ENCODE measurements around the gene TAX1BP3. TPM values are rescaled to one million over a fixed set of nuclear protein-coding genes. Genes with fewer than 3 reads are reported as not detected.
A peak's percentile ranks its signal among the peaks of the same experiment; 100 is the strongest.

The TAX1BP3 gene
- total and polyA plus RNA-seq, 9 of the 15 experiments (the other 6 are each of a cell fraction or from before 2014, with no cell fraction given): 0.99 to 14.5 (median 6.2) TPM

DNA sequence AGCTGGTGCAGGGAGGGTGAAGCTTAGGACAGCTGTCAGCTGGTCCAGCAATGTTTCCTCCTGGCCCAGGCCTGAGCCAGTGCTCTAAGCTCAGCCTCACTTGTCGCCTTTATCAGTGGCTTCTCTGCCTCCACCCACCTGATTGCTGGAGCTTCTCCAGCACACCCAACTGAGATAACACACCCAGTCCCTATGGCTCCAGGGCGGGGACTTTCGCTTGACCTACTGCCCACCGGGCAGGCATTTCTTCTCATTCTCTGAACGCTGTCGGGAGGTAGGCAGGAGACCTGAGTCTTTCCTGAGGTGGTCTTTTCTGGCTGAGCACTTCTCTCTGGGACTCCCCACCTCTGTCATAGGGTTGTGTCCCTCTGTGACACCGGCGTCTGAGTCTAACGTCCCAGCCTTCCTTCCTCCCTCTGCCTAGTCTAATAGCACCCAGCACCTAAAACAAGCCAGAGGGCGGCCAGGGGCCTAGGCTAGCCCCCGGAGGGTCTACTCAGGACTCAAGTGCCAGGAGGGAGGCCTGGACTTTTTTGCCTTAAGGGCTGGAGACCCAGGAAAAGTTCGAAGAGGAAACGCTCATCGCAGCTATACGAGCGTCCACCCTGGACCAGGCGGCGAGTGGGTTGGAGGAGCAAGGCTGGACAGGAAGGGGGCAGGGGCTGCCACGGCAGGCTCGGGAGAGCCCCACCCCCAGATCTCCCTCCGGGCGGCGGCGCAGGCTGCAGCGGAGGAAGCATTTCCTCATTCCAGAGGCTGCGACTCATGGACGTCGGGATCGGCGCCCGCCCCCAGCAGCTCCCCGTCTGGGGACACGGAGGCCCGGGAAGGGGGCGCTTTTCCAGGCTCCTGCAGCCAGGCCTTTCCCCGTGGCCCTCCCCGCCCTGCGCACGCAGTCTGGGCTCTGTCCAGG is 756 bp downstream of the TAX1BP3 start (continued):
- TF ChIP-seq, protein P1, sequence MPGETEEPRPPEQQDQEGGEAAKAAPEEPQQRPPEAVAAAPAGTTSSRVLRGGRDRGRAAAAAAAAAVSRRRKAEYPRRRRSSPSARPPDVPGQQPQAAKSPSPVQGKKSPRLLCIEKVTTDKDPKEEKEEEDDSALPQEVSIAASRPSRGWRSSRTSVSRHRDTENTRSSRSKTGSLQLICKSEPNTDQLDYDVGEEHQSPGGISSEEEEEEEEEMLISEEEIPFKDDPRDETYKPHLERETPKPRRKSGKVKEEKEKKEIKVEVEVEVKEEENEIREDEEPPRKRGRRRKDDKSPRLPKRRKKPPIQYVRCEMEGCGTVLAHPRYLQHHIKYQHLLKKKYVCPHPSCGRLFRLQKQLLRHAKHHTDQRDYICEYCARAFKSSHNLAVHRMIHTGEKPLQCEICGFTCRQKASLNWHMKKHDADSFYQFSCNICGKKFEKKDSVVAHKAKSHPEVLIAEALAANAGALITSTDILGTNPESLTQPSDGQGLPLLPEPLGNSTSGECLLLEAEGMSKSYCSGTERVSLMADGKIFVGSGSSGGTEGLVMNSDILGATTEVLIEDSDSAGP (CRISPR knock-in tag; IDR thresholded peaks at IDR 0.05): no peak

DNA sequence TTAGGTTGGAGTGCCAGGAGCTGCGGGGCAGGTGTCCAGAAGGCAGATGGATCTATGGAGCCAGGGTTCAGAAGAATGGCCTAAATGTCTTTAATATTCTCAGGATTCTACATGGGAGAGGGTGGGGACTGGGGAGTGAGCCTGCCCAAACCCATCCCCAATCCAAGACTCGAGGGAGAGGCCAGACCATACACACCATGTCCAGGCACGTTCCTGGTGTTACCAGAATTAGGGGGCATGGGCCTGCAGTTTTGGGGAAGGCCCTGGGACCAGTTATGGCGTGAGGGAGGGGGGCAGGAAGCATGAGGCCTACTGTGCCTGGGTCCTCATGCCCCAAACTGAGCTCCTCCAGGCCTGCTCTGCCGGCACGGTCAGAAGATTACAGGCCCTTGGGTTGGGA is 1.9 kb downstream of the TAX1BP3 start:
- Histone ChIP-seq H3K9ac (ENCODE audit: insufficient read depth in 1 of 2, low read depth in 2 of 2, low read length in 2 of 2) (peak overlapping the region in 1 of 2 experiments; percentile 52; a peak in 2 of 4 replicates), H3K27me3 (ENCODE audit: control insufficient read depth in 2 of 2, insufficient read depth in 2 of 2, low read length in 2 of 2) (no peaks in the 10 kb centered on the region), H3K27ac (ENCODE audit: extremely low read depth, low read depth, low read length) (no peak overlapping the region), H3K79me2 (ENCODE audit: control insufficient read depth, insufficient read depth, low read length) (peaks cover 20% of the 10 kb centered on the region), H3K9me1 (ENCODE audit: control insufficient read depth, insufficient read depth, low read length) (peaks cover 6% of the 10 kb centered on the region), H3K4me2 (ENCODE audit: insufficient read depth, low read length) (no peak overlapping the region), H4K20me1 (replicated peaks; ENCODE audit: control insufficient read depth, insufficient read depth, low read length) (0 out of 2 replicates have a peak, but pooled peaks cover 16% of the 10 kb centered on the region), H3K4me1 (replicated peaks in 1 of 2; ENCODE audit: control insufficient read depth in 2 of 2, insufficient read depth in 2 of 2, low read length in 2 of 2) (peaks cover 6 to 39% of the 10 kb centered on the region in 2 experiments; a peak in 4 of 5 replicates), H2AFZ (ENCODE audit: low read depth, low read length) (no peak overlapping the region), H3K36me3 (ENCODE audit: control insufficient read depth, insufficient read depth, low read length) (peaks cover 6% of the 10 kb centered on the region; the same call in 2 of the 3 replicates), H3K4me3 (no peak overlapping the region), H3K9me3 (replicated peaks; ENCODE audit: control insufficient read depth, insufficient read depth, low read depth, low read length) (no peaks in the 10 kb centered on the region)
- CTCF ChIA-PET (ENCODE audit: low intra/inter-chr PET ratio): no interaction called here
- BruUV-seq (replicated peaks): no TSS peak
- no peak for FAIRE-seq
- TF ChIP-seq, protein P2, sequence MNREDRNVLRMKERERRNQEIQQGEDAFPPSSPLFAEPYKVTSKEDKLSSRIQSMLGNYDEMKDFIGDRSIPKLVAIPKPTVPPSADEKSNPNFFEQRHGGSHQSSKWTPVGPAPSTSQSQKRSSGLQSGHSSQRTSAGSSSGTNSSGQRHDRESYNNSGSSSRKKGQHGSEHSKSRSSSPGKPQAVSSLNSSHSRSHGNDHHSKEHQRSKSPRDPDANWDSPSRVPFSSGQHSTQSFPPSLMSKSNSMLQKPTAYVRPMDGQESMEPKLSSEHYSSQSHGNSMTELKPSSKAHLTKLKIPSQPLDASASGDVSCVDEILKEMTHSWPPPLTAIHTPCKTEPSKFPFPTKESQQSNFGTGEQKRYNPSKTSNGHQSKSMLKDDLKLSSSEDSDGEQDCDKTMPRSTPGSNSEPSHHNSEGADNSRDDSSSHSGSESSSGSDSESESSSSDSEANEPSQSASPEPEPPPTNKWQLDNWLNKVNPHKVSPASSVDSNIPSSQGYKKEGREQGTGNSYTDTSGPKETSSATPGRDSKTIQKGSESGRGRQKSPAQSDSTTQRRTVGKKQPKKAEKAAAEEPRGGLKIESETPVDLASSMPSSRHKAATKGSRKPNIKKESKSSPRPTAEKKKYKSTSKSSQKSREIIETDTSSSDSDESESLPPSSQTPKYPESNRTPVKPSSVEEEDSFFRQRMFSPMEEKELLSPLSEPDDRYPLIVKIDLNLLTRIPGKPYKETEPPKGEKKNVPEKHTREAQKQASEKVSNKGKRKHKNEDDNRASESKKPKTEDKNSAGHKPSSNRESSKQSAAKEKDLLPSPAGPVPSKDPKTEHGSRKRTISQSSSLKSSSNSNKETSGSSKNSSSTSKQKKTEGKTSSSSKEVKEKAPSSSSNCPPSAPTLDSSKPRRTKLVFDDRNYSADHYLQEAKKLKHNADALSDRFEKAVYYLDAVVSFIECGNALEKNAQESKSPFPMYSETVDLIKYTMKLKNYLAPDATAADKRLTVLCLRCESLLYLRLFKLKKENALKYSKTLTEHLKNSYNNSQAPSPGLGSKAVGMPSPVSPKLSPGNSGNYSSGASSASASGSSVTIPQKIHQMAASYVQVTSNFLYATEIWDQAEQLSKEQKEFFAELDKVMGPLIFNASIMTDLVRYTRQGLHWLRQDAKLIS (CRISPR knock-in tag; IDR thresholded peaks at IDR 0.05): no peak
- TF ChIP-seq ZNF232 (CRISPR knock-in tag; IDR thresholded peaks at IDR 0.05) (no peak), TAF7 (tag; IDR thresholded peaks at IDR 0.05) (no peak), RBFOX2 (IDR thresholded peaks at IDR 0.05; ENCODE audit: low read depth, low read length) (no peak), FOXK1 (CRISPR knock-in tag; IDR thresholded peaks at IDR 0.05; ENCODE audit: borderline replicate concordance) (no peak), BDP1 (IDR thresholded peaks at IDR 0.05; ENCODE audit: insufficient read depth, insufficient read length) (no peak), ZNF3 (CRISPR knock-in tag; IDR thresholded peaks at IDR 0.05) (no peak), THRAP3 (IDR thresholded peaks at IDR 0.05; ENCODE audit: borderline replicate concordance) (no peak), RCOR1 (IDR thresholded peaks at IDR 0.05; ENCODE audit: borderline replicate concordance in 1 of 2, low read depth in 2 of 2, low read length in 2 of 2) (no peak)
- no peak for DNase-seq (ENCODE audit: extremely low read depth in 1 of 4, low spot score in 3 of 4)
- in situ Hi-C loops (cut with MboI) (no loop called here), intact Hi-C loops (cut with micrococcal nuclease) (no loop called here)
- POLR2A ChIA-PET: interaction anchor here (1.6 kb wide), 1 partner anchor 26 kb away, joined by 5 read pairs; no protein-coding TSS in a partner anchor
- ATAC-seq: no peak
- WGBS (ENCODE audit: insufficient coverage, low coverage, missing lambda C conversion rate): 75% methylated on average over 6 of the region's 6 CpGs

Measured in K562 (cell line).